NB4 (cell line): Measurements from ENCODE around the gene NLRC3.

Experiments
- CTCF ChIP-seq: IDR thresholded peaks from one replicate; pipeline ENCODE4 v1.5.1; 2012; ENCODE audit warnings: low read depth, low read length
- MAX ChIP-seq: IDR thresholded peaks from 2 replicates; pipeline ENCODE4 v1.6.1; 2011; ENCODE audit warnings: low read depth, low read length
- MYC ChIP-seq: IDR thresholded peaks from 2 replicates; pipeline ENCODE4 v1.6.1; 2011; ENCODE audit warnings: low read depth, low read length
- POLR2A ChIP-seq: IDR thresholded peaks from 2 replicates; pipeline ENCODE4 v1.6.1; 2011; ENCODE audit warnings: mild to moderate bottlenecking; ENCODE audit not compliant: insufficient read length; ENCODE audit errors: extremely low read depth

GRCh38 chr16:3513892-3514583, 63.2 kb downstream of the NLRC3 start:
- no peak for TF ChIP-seq MYC
- no peak for TF ChIP-seq CTCF
- no peak for TF ChIP-seq POLR2A
- TF ChIP-seq MAX, result no peak
